HK-2 (cell line): ENCODE results near the gene GCSH.
A peak's percentile ranks its signal among the peaks of the same experiment; 100 is the strongest.
"Not testable (repeated sequence)": the region's sequence is repeated elsewhere in the genome, so short reads cannot be mapped to it uniquely, and the experiment has no call there.

Source experiments
- DNase-seq: peaks from one replicate; pipeline ENCODE4 v3.0.0-alpha.2; 2018; ENCODE audit not compliant: unreplicated experiment

GCSH gene

DNA sequence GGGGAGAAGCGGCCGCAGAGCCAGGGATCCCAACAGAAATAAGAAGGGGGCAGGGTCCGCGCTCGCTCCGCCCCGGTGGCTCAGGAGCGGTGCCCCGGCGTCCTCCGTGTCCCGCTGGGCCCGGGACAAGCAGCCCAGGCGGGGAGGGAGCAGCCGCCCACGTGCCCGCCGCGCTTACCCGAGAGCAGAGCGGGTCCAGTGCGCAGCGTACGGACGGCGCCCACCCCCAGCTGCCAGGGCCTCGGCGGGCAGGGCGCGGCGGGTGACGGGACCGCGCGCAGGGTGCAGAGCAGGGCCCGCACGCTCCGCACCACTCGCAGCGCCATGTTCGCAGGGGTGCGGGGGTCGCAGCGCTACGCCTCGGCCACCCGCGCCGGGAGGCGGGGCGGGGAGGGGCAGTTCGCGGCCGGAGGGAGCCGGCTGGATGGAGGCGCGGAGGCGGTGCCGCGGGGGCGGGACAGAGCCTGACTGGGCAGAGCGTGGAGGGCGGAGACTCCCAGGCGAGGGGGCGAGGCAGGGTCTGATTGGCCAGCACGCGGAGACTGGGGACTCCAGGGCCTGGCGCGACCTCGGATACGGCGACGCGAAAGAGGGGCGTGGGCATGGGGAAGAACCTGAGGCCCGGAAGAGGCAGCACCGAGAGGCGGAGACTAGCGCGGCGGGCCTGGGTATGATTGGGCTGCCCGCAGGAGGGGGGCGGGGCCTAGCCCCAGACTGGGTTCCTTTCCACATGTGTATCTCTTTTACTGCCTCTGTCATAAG, at the start of gene GCSH:
Gene GCSH, minus strand, starts transcription at position 443 of the 762 bp plus-strand sequence. Its CDS starts 117 bp downstream, at position 326.
- peak; percentile 99 for DNase-seq

- no peak for DNase-seq
These were observed 47.8 kb upstream of the GCSH start for GRCh38 chr16:81143921-81144471.

- no peak for DNase-seq
These were observed 46.7 kb upstream of the GCSH start for GRCh38 chr16:81142864-81143263.

DNA sequence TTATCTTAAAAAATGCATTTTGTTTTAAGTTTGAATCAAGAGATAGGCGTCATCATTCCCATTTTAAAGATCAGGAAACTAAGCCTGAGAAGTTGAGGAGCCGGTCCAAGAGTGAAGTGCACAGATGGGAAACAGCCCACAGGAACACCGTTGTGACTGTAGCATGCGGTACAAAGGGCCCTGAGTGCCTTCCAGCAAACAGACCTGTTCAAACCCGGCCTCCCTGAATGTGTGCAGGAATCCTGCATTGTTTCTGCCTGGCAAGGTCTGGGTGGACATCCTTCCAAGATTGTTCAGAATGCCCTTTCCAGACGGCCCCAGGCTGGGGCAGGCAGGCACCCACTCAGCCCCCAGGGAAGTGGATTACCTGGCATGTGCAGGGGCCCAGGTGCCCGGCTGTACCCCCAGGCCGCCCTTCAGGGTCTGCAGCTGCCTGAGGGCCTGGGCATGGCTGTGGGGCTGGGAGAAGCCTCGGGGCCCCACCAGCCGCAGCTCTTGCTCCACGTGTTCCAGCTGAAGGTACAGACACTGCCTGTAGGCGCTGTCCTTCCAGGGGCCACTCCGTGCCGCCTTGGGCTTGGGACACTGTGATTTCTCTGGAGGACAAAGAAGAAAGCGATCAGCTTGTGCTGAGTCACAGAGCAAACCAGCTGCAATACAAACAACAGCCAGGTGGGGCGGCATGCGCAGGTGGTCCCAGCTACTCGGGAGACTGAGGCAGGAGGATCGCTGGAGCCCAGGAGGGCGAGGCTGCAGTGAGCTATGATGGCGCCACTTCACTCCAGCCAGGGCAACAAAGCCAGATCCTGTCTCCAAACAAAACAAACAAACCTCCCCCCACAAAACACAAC, 45.0 kb upstream of the GCSH start:
- DNase-seq: no peak

DNA sequence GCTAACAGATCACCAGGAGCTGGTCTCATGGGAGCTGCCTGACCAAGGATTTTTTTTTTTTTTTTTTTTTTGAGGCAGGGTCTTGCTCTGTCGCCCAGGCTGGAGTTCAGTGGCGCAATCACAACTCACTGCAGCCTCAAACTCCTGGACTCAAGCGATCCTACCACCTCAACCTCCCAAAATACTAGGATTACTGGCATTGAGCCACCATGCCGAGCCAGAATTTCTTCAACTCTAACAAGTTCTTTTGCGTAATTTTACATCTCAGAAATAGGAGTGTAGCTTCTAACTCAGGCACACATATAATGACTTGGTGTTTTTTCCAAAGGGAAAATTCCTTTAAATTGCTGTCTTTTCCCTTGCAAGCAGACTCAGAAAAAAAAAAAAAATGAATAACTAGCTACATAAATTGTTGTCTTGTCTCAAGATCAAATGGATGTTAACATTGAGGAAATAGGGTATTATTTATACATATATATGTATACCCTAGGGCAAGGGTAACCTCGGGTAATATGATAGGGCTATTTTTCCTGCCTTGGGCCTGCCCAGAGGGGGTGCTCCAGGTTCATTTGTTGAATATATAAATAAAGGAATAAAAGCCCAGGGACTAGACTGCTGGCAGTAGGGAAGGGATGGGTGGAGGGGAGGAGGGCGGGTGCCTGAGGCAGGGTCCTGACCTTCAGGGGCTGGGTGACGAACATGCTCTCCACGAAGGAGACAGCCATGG, 42.8 kb upstream of the GCSH start:
- DNase-seq: no peak

- no peak for DNase-seq
These were observed 41.6 kb upstream of the GCSH start for GRCh38 chr16:81137754-81138153.

DNA sequence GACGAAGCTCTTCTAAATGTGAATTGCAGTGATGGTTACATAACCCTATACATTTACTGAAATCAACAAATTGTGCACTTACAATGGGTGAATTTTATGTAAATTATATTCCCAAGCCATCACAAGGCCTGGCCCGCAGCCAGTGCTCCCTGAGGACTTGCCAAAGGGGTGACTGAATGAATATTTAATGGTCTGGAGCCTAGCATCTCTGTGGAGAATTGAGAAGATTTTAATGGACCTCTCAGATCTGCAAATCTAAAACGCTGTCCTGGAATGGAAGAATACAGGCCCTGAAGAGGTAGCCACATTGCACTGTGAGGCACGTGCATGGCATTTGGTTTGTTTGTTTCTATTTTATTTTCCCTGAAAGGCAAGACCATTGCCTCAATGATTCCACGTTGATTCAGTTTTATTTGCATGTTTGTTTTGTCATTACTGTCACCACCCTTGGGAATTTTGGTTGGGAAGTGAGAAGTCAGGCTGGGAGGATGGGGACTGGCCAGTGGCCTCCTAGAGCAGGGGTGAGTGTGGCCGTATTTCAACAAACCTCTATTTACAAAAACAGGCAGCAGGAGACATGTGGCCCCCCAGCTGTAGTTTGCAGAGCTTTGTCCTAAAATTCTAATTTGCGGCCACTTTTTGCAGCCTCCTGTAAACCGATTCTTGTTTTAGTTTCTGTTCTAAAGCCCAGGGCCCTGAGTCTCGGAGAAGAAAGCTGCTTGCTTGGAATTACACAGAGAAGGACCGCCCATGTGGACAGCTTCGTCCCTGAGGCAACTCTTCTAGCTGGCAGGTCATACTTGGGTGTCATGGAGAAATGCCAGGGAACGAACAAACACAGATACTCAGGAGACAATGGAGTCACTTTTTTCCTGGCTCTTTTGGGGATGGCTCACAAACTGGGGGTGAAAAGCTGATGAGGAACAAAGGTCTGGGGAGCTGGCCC, 40.5 kb upstream of the GCSH start:
- DNase-seq: no peak

GRCh38 chr16:81130126-81130525, 33.9 kb upstream of the GCSH start:
- no peak for DNase-seq

DNA sequence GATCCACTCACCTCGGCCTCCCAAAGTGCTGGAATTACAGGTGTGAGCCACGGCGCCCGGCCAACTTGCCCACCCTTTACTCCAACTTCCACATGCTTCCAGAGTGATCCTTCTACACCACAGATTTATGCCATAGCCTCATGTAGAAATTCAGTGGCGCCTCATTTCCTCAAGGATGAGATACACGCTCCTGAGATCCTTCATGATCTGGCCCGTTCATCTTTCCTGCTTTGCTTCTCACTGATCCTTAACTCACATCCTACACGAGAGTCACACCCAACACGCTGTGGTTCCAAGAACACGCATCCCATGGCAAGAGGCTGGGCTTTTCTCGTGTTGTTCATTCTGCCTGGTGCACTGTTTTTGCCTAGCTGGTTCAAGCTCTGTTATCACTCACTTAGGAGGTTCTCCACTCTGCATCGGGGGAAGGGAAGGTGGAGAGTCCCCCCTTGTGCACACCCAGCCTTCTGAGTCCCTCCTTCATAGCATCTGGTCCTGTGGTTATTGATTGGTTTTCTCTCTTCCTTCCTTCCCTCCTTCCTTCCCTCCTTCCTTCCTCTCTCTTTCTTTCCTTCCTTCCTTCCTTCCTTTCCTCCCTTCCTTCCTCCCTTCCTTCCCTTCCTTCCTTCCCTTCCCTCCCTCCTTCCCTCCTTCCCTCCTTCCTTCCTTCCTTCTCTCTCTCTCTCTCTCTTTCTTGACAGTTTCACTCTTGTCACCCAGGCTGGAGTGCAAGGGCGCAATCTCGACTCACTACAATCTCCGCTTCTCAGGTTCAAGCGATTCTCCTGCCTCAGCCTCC, 32.7 kb upstream of the GCSH start:
- DNase-seq: no peak

- DNase-seq: peak; percentile 7
These were observed 30.9 kb upstream of the GCSH start for GRCh38 chr16:81127051-81127450.

DNA sequence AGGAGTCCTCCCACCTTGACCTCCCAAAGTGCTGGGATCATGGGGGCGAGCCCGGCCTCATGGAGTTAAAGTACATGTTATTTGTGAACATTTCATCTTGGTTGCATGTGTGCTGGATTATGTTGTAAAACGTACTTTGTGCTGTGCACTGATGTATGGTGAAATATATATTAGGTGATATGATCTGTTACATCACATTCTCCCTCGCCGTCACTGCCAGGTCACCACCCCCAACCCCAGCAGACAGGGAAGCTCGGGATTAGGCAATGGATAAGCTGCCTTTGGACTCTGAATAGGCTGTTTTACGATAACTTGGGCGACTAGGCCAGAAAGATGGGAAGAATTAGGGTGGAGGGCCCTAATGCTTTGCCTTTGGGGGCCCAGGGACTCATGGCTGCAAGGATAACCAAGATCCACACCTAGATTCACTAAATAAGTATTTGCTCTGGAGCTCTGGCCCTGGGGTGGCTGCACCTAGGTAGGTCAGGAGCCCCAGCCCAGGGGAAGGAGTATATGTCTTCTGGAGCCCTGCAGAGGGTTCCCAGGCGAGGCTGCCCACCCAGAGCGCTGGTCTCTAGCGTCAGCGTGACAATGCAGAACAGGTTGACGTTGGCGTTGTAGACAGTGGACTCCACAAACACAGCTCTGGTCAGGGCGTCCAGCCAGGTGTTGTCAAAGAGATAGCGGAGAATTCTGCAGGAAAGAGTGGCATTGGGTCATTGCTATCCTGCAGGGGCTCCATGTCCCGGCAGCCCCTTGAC, 27.1 kb upstream of the GCSH start:
- DNase-seq: no peak

- no peak for DNase-seq
These were observed 25.3 kb upstream of the GCSH start for GRCh38 chr16:81121474-81121990.

DNA sequence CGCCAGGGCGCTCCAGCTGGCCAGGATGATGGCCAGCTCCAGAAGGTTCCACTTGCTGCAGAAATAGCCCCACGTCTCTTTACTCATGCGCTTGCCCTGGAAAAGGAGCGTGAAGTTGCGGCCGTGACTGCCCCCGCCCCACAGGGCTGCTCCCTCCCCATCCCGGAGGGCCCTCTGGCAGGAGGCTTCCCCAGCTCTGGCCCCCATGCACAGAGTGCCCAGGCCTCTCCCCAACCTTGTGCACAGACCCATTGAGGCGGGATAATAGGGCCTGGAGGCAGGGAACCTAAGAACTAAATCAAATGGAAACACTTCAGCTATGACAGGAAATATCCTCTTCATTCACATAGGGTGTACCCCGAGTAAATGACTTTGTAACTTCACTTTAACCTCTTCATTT, 21.2 kb upstream of the GCSH start:
- DNase-seq: no peak

DNA sequence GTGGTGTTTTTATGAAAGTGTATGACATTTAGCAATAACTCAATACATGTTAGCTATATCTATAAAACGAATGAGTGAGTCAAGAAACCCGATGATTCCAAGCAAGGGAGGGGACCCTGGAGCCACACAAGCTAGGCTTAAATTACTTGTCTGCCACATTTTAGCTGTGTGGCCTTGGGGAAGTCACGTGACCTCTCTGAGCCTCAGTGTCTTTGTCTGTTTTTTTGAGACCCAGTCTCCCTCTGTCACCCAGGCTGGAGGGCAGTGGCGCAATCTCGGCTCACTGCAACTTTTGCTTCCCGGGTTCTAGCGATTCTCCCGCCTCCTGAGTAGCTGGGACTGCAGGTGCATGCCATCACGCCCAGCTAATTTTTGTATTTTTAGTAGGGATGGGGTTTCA, 20.1 kb upstream of the GCSH start:
- no peak for DNase-seq

- DNase-seq: no peak
These were observed 16.3 kb upstream of the GCSH start for GRCh38 chr16:81112453-81112852.

- DNase-seq: not testable (repeated sequence)
These were observed 13.1 kb upstream of the GCSH start for GRCh38 chr16:81109274-81109673.

DNA sequence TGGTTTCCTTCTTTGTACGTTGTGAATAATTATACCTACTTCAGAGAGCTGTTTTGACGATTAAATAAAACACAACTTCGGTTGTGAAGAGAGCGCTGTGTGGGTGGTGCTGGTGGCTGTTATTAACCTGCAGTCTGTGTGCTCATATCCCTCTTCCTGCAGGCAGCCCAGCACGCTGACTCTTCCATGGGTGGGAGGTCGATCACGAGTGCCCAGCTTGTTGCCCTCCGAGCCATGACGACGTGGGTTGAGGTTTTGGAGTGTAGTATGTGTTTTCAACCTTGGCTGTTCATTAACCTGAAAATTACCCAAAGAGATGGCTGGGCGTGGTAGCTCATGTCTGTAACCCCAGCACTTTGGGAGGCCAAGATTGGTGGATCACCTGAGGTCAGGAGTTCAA, 11.3 kb upstream of the GCSH start:
- DNase-seq: peak; percentile 74

DNA sequence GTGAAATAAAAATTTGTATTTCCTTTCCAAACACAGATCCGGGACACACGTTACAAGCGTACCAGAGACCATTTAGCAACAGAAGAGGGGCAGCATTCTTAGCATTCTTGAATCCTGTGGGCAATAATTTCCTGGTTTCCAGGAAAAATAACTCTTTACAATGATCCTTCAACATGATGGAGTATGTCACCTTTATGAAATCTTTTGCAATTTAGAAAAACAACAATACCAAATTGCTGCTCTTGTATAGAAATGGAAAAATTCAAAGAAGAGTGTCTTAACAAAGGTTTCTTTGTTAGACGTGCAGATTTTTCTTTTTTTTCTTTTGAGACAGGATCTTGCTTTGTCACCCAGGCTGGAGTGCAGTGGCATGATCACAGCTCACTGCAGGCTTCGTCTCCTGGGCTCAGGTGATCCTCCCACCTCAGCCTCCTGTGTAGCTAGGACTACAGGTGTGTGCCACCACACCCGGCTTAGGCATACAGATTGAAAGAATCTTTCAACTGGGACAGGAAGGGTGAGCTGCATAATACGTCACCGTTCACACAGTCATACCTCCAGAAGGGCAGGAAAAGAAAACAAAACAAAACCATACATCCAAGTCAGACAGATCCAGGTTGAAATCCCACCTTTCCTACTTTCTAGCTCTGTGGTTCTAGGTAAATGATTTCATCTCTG, 10.8 kb upstream of the GCSH start:
- peak; percentile 10 for DNase-seq

- DNase-seq: no peak
These were observed 9.8 kb upstream of the GCSH start for GRCh38 chr16:81105946-81106345.
